GM21360 (cell line): ENCODE data around the gene DTX4.

Experiments
- ATAC-seq: cut with Tn5 transposase; IDR thresholded peaks from one replicate; pipeline ENCODE4 v1.9.1; 2021; ENCODE audit warnings: mild to moderate bottlenecking, moderate library complexity; ENCODE audit not compliant: unreplicated experiment

The DTX4 gene

DNA sequence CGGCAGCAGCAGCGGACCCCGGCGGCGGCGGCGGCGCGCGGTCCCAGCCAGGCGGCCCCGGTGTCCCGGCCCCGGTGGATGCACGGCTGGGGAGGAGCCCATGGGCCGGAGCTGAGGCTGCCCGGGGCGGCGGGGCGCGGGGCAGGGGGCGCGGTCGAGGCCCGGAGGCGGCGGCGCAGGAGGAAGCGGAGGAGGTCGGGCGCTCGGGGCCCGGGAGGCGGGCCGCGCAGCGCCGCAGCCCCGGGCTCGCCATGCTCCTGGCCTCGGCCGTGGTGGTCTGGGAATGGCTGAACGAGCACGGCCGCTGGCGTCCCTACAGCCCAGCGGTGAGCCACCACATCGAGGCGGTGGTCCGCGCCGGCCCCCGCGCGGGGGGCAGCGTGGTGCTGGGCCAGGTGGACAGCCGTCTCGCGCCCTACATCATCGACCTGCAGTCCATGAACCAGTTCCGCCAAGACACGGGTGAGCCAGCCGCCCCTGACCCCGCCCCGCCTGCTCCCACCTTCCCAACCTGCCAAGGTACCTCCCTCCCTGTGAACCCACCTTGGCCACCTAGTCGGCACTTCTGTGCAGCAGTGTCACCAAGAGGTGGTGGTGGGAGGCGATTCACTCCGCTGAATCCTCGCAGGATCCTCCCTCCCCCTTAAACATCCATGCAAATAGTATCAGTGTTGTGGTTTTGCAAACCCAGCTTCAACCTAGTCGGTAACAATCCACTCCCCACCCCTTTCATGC, 580 bp downstream of the DTX4 start:
- peak; percentile 36 for ATAC-seq

- no peak for ATAC-seq
These were observed 1.4 kb downstream of the DTX4 start for GRCh38 chr11:59173080-59173963.

- ATAC-seq, result no peak
These were observed 2.2 kb downstream of the DTX4 start for GRCh38 chr11:59173964-59174663.

DNA sequence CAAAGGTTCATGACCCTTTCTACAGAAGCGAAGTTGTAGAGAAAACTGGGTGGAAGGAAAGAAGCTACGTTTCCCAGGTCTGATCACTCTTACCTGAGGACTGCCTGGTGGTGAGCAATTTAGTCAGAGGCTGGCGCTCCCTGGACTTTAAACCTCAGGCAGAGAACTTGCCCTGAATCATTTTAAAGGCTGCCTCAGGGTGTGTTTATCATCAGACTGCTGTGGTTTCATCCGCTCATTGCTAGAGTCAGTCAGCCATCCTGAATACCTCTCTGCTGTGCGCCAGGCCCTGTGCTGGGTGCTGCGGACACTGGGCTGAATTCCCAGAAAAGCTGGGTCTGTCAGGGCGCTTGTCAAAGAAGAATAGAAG, 2.7 kb downstream of the DTX4 start:
- no peak for ATAC-seq

DNA sequence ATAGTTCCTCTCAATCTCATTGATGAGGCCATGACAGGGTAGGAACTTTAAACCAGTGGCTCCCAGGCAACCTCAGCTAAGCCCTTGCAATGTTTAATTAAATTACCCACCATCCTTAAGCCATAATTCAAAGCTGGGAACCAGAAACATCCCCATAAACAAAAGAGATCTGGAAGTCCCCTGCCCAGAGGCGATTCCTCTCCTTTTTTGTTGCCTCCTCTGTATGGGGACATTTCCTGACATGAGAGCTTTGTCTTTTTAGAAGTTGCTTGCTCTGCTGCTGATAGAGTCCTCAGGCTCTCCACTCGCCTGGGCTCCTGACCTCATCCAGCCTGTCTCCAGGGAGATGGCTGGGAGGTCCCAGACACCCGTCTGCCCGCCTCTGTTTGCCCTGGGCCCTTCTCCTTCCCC, 3.2 kb downstream of the DTX4 start:
- no peak for ATAC-seq

GRCh38 chr11:59176330-59176729, 4.4 kb downstream of the DTX4 start:
- ATAC-seq, result no peak

- ATAC-seq, result no peak
These were observed 6.5 kb downstream of the DTX4 start for GRCh38 chr11:59178402-59178801.

DNA sequence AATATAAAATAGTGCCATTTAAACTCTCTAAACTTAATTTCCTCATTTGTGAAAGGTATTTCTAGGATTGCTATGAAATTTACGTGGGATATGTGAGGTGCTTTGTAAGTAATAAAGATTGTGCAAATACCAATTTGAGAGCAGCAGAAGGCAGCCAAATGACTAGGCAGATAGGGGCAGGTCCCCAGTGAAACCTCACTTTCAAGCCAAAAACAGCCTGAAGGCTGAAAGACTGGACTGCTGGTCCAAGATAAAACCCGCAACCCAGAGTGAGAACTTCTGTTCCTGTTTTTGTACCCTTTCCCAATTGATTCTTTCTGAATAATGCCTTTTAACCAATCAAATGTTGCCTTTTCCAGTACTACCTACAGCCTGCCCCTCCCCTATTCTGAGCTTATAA, 7.2 kb downstream of the DTX4 start:
- ATAC-seq, result no peak

DNA sequence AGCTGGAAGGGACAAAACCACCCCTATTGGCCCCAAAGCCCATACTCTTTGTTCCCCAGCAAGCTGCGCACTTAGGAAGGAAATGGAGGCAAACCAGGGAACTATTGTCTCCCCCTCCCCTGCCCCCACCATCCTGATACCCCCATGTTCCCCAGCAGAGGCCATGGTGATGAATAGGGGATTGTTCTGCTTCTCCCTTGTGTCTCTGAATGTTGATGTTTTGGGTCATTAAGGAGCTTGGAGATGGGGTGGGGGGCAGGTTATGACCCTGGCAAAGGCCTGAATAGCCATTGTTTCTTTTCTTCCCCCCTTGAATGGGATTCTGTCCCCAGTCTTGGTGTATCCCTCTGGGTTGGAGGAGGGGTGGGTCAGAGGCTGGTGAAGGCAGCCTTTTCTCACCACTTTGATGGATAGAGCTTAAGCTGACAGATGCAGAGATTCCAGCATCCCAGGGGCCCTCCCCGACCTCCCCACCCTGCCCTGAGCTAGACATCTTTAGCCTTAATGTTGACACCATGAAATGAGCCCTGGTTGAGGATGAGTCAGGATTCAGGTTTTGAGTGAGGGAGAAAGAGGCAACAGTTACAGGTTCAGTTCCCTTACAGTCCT, 8.3 kb downstream of the DTX4 start:
- ATAC-seq, result no peak

- ATAC-seq, result no peak
These were observed 9.0 kb downstream of the DTX4 start for GRCh38 chr11:59180907-59181306.

GRCh38 chr11:59181746-59182456, 10.0 kb downstream of the DTX4 start:
- no peak for ATAC-seq

- ATAC-seq, result no peak
These were observed 10.7 kb downstream of the DTX4 start for GRCh38 chr11:59182457-59183151.

GRCh38 chr11:59183771-59184170, 11.8 kb downstream of the DTX4 start:
- no peak for ATAC-seq

DNA sequence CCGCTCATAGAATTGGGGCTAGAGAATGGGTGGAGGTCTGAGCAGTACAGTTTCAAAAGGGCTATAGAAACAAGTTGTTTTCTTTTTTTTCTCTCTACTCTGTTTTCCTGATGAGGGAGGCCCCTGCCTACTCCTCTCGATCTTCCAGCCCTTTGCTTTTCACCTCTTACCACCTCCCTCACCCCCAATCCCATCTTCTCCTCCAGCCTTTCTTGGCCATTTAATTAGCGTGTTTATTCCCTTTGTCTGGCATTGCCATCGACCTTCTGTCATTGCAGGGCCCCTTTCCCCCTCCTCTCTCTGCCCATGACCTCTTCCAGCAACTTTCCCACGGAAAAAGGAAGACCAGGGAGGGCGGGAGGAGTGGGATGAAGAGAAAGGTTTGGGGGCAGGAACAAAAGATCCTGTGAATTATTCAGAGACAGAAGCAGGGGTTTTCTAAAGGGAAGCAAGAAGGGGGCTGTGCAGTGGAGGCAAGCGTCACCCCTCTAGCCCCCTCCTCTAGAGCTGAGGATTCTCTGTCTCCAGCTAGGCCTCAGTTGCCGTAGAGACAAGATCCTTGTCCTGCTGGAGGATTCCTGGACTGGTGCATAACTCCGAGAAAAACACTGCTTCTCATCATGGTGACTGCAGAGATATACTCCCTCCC, 12.9 kb downstream of the DTX4 start:
- no peak for ATAC-seq

DNA sequence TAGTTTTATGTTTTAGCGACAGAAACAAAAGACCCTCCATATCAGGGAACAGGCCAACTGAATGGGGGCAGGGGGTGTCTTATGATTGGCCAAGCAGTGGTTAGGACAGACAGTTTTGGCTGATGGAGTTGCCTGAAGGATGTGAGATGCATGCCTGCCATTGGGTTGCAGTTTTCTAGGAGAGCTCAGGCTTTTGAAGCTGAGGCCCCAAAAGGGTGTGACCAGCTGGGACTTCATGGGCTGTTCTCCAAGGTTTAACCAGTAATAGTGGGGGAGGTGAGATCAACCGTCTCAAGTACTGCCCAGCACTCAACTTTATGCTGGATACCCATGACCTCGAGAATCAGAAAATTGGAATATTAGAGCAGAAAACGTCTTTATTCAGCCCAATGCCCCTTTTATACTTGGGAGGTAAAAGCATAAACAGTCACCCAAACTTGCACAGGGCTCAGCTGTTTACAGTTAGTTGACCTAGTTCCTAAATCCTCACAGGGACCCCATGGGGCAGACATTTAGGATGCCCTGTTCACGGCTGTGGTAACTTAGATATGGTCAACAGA, 13.5 kb downstream of the DTX4 start:
- ATAC-seq, result no peak

- peak; percentile 71 for ATAC-seq
These were observed 14.2 kb downstream of the DTX4 start for GRCh38 chr11:59186130-59186594.

- ATAC-seq, result no peak
These were observed 15.1 kb downstream of the DTX4 start for GRCh38 chr11:59187035-59187434.

DNA sequence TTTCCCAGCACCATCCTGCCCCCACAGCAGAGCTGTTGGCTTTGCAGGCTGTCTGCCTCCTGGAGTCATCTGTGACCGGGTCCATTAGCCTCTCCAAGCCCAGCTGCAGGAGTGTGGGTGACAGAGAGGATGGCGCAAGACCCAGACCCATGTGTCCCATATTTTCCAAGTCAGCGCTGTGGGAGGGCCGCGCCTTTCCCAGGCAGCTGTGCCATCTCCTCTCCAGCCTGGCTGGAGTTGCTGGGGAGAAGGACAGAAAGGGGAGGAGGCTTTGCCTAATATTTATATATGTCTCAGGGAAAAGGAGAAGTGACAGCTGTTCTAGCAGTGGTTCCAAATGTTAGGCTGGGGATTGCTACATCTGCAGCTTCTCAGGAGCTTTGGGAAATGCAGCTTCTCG, 15.7 kb downstream of the DTX4 start:
- no peak for ATAC-seq

GRCh38 chr11:59188954-59189353, 17.0 kb downstream of the DTX4 start:
- no peak for ATAC-seq
